ENCODE data around the gene HNRNPUL1.

GRCh38 chr19:41297628-41298347 lies 33.6 kb downstream of the HNRNPUL1 start:
- TF ChIP-seq EZH2 (IDR thresholded peaks at IDR 0.05; ENCODE audit: low read length, missing control alignments) (no peak), CTCF (conservative IDR thresholded peaks at IDR 0.05 in 1 of 2, IDR thresholded peaks at IDR 0.05 in 1 of 2; ENCODE audit: low read depth in 1 of 2, low read length in 2 of 2) (no peak)

Data from fibroblast of lung (primary cell).